Spleen (tissue), 11 donors: ENCODE results near the gene ABAT. TPM values are rescaled to one million over a fixed set of nuclear protein-coding genes. Genes with fewer than 3 reads are reported as not detected.

Experiments
- DNase-seq: peaks from one replicate; pipeline ENCODE4 v3.0.0-alpha.2; 2020
- H3K27ac ChIP-seq, 8 donors: fragments of 200-600 bp; sonication (generic) in 7 of 8; 1 replicate in 4 of 8; 2 replicates in 4 of 8; pipeline versions ENCODE4 v1.5.0 to v1.8.0; 2016 to 2021; ENCODE audit warnings: inconsistent platforms in 4 of 8, mild to moderate bottlenecking in 4 of 8, moderate library complexity in 1 of 8
- H3K27me3 ChIP-seq, 7 donors: fragments of 200-600 bp; sonication (generic) in 6 of 7; replicated peaks in 1 of 7; 1 replicate in 4 of 7; 2 replicates in 3 of 7; pipeline versions ENCODE4 v1.5.0 to v1.8.0; 2016 to 2021; ENCODE audit warnings: inconsistent platforms in 3 of 7, mild to moderate bottlenecking in 1 of 7
- H3K36me3 ChIP-seq, 6 donors: fragments of 200-600 bp; sonication (generic) in 5 of 6; 1 replicate in 4 of 6; 2 replicates in 2 of 6; pipeline versions ENCODE4 v1.5.0 to v1.8.0; 2016 to 2021; ENCODE audit warnings: inconsistent platforms in 2 of 6
- H3K4me1 ChIP-seq, 6 donors: fragments of 200-600 bp; sonication (generic) in 5 of 6; 1 replicate in 3 of 6; 2 replicates in 3 of 6; pipeline versions ENCODE4 v1.5.0 to v1.8.0; 2016 to 2021; ENCODE audit warnings: inconsistent platforms in 3 of 6
- H3K4me3 ChIP-seq, 8 donors: fragments of 200-600 bp; sonication (generic) in 7 of 8; 1 replicate in 4 of 8; 2 replicates in 4 of 8; pipeline versions ENCODE4 v1.5.0 to v1.8.0; 2016 to 2021; ENCODE audit warnings: inconsistent platforms in 4 of 8, mild to moderate bottlenecking in 4 of 8, moderate library complexity in 2 of 8
- H3K9me3 ChIP-seq, 8 donors: fragments of 200-600 bp; sonication (generic) in 7 of 8; 1 replicate in 4 of 8; 2 replicates in 4 of 8; pipeline versions ENCODE4 v1.5.0 to v1.8.0; 2016 to 2021; ENCODE audit warnings: inconsistent platforms in 4 of 8
- CTCF ChIP-seq, 11 experiments: fragments of 200-600 bp in 7 of 11; fragments of 450-650 bp in 4 of 11; sonication (generic) in 4 of 11; IDR thresholded peaks in 8 of 11; conservative IDR thresholded peaks in 3 of 11; 1 replicate in 7 of 11; 2 replicates in 4 of 11; pipeline versions ENCODE4 v1.4.0 to v1.8.0; 2016 to 2021; ENCODE audit warnings: antibody characterized with exemption in 11 of 11, inconsistent platforms in 4 of 11, mild to moderate bottlenecking in 1 of 11
- POLR2A ChIP-seq, 3 donors: fragments of 450-650 bp; IDR thresholded peaks; one replicate each; pipeline ENCODE4 v1.5.1; 2017; ENCODE audit warnings: antibody characterized with exemption in 3 of 3, mild to moderate bottlenecking in 1 of 3
- POLR2AphosphoS5 ChIP-seq, 3 donors: sonication (generic); formaldehyde crosslinking; IDR thresholded peaks; one replicate each; pipeline ENCODE4 v1.5.1; 2017; ENCODE audit warnings: antibody characterized with exemption in 3 of 3
- whole genome bisulfite sequencing, 5 donors: extraction: QIAGEN DNeasy Blood & Tissue Kit in 3 of 5; methylation state at CpG; one replicate each; pipeline versions ENCODE4 v1.1.5 to v1.1.7; 2013 to 2018; 5-methylcytosine and 5-hydroxymethylcytosine counted together
- intact Hi-C: fragments of 100-400 bp; cut with DNase I; formaldehyde crosslinking; loops from one replicate; pipeline ENCODE4 v1.15.0; 2023; ENCODE audit warnings: low total_unique reads
- polyA plus RNA-seq, 3 donors: library from polyadenylated mRNA; stranded (reverse); fragments of 200-250 nt; gene quantifications; one replicate each; pipeline ENCODE4 v1.2.1, GENCODE V29; 2013
- total RNA-seq, 7 donors: library from RNA; depleted of rRNA in 3 of 7; stranded (reverse); fragments of >200 nt in 3 of 7; fragmentation: NEBNext Ultra II Directional in 4 of 7; extraction: Animal tissue kit (Norgen Biotek cat#: 25700) in 4 of 7; gene quantifications; one replicate each; pipeline versions ENCODE4 v1.1.0 to v1.2.1, GENCODE V29; 2016 to 2021
- donor health status: healthy with polysubstance abuse.
- donor health status: DM: no; HTN: no; CAD: no; lungs with moderate emphysema.
- donor health status: DM: no; HTN: no; CAD: no.
- donor health status: Bipolar disorder and iron deficiency.
- donor health status: healthy.
- donor health status: DM: no; HTN: no; CAD: no.
- donor health status: DM: yes; HTN: yes; CAD: no.

ABAT gene
- total and polyA plus RNA-seq, 10 donors: 3.9 to 13.5 (median 8.3) TPM

- WGBS, 5 donors: 71 to 82% (median 78%) methylated on average over 9 of the region's 9 CpGs
- no peak for TF ChIP-seq POLR2AphosphoS5 (IDR thresholded peaks at IDR 0.05)
- TF ChIP-seq POLR2A (IDR thresholded peaks at IDR 0.05): no peak
- no peak for TF ChIP-seq CTCF (IDR thresholded peaks at IDR 0.05 in 8 of 11, conservative IDR thresholded peaks at IDR 0.05 in 3 of 11)
- H3K9me3 ChIP-seq: peaks cover 0 to 9% (median 3%) of the 10 kb centered on the region in 8 donors
- H3K4me1 ChIP-seq: peaks cover 0 to 7% (median 0%) of the 10 kb centered on the region in 6 donors
- H3K4me3 ChIP-seq: no peak overlapping the region
- no peak overlapping the region for H3K27ac ChIP-seq
- H3K27me3 ChIP-seq: no peaks in the 10 kb centered on the region
- DNase-seq: peak; percentile 21
- intact Hi-C loops: no loop called here
- peaks cover 0 to 8% (median 0%) of the 10 kb centered on the region in 6 donors for H3K36me3 ChIP-seq
Measured at GRCh38 chr16:8736123-8736668, 61.8 kb downstream of the ABAT start.

- peaks cover 0 to 1% (median 0%) of the 10 kb centered on the region in 8 donors for H3K9me3 ChIP-seq
- WGBS, 5 donors: 67 to 90% (median 81%) methylated on average over 6 of the region's 6 CpGs
- DNase-seq: peak; percentile 13
Measured at GRCh38 chr16:8739151-8739550, 64.7 kb downstream of the ABAT start.

GRCh38 chr16:8739989-8740704, 65.7 kb downstream of the ABAT start:
- TF ChIP-seq POLR2AphosphoS5 (IDR thresholded peaks at IDR 0.05) (no peak), POLR2A (IDR thresholded peaks at IDR 0.05) (no peak), CTCF (IDR thresholded peaks at IDR 0.05 in 8 of 11, conservative IDR thresholded peaks at IDR 0.05 in 3 of 11) (no peak)
- peak; percentile 36 for DNase-seq
- H3K4me3 ChIP-seq: no peak overlapping the region
- peaks cover 0 to 8% (median 0%) of the 10 kb centered on the region in 6 donors for H3K36me3 ChIP-seq
- no peak overlapping the region for H3K27ac ChIP-seq
- H3K9me3 ChIP-seq: peaks cover 0 to 4% (median 0%) of the 10 kb centered on the region in 8 donors
- H3K4me1 ChIP-seq: no peaks in the 10 kb centered on the region
- 82 to 94% (median 87%) methylated on average over 11 to 13 of the region's 13 CpGs for WGBS, 5 donors
- H3K27me3 ChIP-seq: no peaks in the 10 kb centered on the region
- intact Hi-C loops: no loop called here

More at GRCh38 chr16:8739151-8739550, 64.7 kb downstream of the ABAT start:
- no peaks in the 10 kb centered on the region for H3K4me1 ChIP-seq
- H3K4me3 ChIP-seq: no peak overlapping the region
- H3K36me3 ChIP-seq: peaks cover 0 to 8% (median 0%) of the 10 kb centered on the region in 6 donors
- no peaks in the 10 kb centered on the region for H3K27me3 ChIP-seq
- intact Hi-C loops: no loop called here
- TF ChIP-seq POLR2AphosphoS5 (IDR thresholded peaks at IDR 0.05) (no peak), CTCF (IDR thresholded peaks at IDR 0.05 in 8 of 11, conservative IDR thresholded peaks at IDR 0.05 in 3 of 11) (no peak), POLR2A (IDR thresholded peaks at IDR 0.05) (no peak)
- H3K27ac ChIP-seq: no peak overlapping the region

GRCh38 chr16:8740775-8741355, 66.4 kb downstream of the ABAT start:
- no peaks in the 10 kb centered on the region for H3K4me1 ChIP-seq
- no peak for DNase-seq
- no peak overlapping the region for H3K4me3 ChIP-seq
- H3K9me3 ChIP-seq: peaks cover 0 to 4% (median 0%) of the 10 kb centered on the region in 8 donors
- intact Hi-C loops: no loop called here
- H3K36me3 ChIP-seq: peaks cover 0 to 13% (median 0%) of the 10 kb centered on the region in 6 donors
- 78 to 86% (median 82%) methylated on average over 6 of the region's 6 CpGs for WGBS, 5 donors
- TF ChIP-seq POLR2AphosphoS5 (IDR thresholded peaks at IDR 0.05) (no peak), CTCF (IDR thresholded peaks at IDR 0.05 in 8 of 11, conservative IDR thresholded peaks at IDR 0.05 in 3 of 11) (no peak), POLR2A (IDR thresholded peaks at IDR 0.05) (no peak)
- no peaks in the 10 kb centered on the region for H3K27me3 ChIP-seq
- no peak overlapping the region for H3K27ac ChIP-seq
